Left lung (tissue), 10 donors: Measurements from ENCODE around the gene ST6GAL1. TPM values are rescaled to one million over a fixed set of nuclear protein-coding genes. Genes with fewer than 3 reads are reported as not detected.

ENCODE experiments used
- ATAC-seq: fragments of 200-7000 bp; cut with Tn5 transposase; one replicate; pipeline ENCODE4 v1.9.1; 2020; ENCODE audit warnings: moderate library complexity
- DNase-seq, 4 donors: peaks; one replicate each; pipeline ENCODE4 v3.0.0-alpha.2; 2013 to 2020
- H3K27ac ChIP-seq, 2 donors: fragments of 200-600 bp; sonication (generic) in 1 of 2; one replicate each; pipeline versions ENCODE4 v1.5.0 to v1.8.0; 2020 to 2021
- H3K27me3 ChIP-seq, 2 donors: fragments of 200-600 bp; sonication (generic) in 1 of 2; one replicate each; pipeline versions ENCODE4 v1.5.0 to v1.8.0; 2020 to 2021
- H3K36me3 ChIP-seq, 2 donors: fragments of 200-600 bp; sonication (generic) in 1 of 2; one replicate each; pipeline versions ENCODE4 v1.5.0 to v1.8.0; 2020 to 2021
- H3K4me1 ChIP-seq, 2 donors: fragments of 200-600 bp; one replicate each; pipeline ENCODE4 v1.8.0; 2021
- H3K4me3 ChIP-seq, 2 donors: fragments of 200-600 bp; sonication (generic) in 1 of 2; one replicate each; pipeline versions ENCODE4 v1.5.0 to v1.8.0; 2020 to 2021; ENCODE audit warnings: mild to moderate bottlenecking in 1 of 2
- H3K9me3 ChIP-seq, 2 donors: fragments of 200-600 bp; sonication (generic) in 1 of 2; one replicate each; pipeline versions ENCODE4 v1.5.0 to v1.8.0; 2020 to 2021
- CTCF ChIP-seq, 2 donors: fragments of 200-600 bp; sonication (generic) in 1 of 2; IDR thresholded peaks; one replicate each; pipeline versions ENCODE4 v1.5.0 to v1.8.0; 2021; ENCODE audit warnings: antibody characterized with exemption in 2 of 2
- intact Hi-C, 2 donors: fragments of 100-400 bp; cut with DNase I; formaldehyde crosslinking; loops; one replicate each; pipeline versions ENCODE4 v1.11.2 to v1.14.2; 2022
- polyA plus RNA-seq, 6 donors: library from polyadenylated mRNA; unstranded; fragments of 120-200 nt; gene quantifications; one replicate each; pipeline ENCODE4 v1.2.1, GENCODE V29; 2013; ENCODE audit not compliant: insufficient read length in 6 of 6
- total RNA-seq, 2 donors: library from RNA; stranded (reverse); fragmentation: NEBNext Ultra II Directional; extraction: Animal tissue kit (Norgen Biotek cat#: 25700); gene quantifications; one replicate each; pipeline ENCODE4 v1.2.1, GENCODE V29; 2021
- donor health status: DM: no; HTN: yes; CAD: no.
- donor health status: DM: no; HTN: no; CAD: no.

Gene ST6GAL1
- total and polyA plus RNA-seq, 8 donors: 45.5 to 132 (median 56.2) TPM

GRCh38 chr3:186962445-186962844 lies 32.1 kb downstream of the ST6GAL1 start:
- ATAC-seq (no peak), DNase-seq (no peak)
- Histone ChIP-seq H3K27ac (no peak overlapping the region), H3K36me3 (peaks cover 0 to 36% of the 10 kb centered on the region in 2 donors), H3K9me3 (no peaks in the 10 kb centered on the region), H3K4me3 (no peak overlapping the region), H3K4me1 (peaks cover 0 to 16% of the 10 kb centered on the region in 2 donors), H3K27me3 (no peaks in the 10 kb centered on the region)
- no peak for TF ChIP-seq CTCF (IDR thresholded peaks at IDR 0.05)
- intact Hi-C loops: no loop called here

GRCh38 chr3:186963636-186964035 lies 33.3 kb downstream of the ST6GAL1 start:
- no peak for DNase-seq
- H3K27ac ChIP-seq: no peak overlapping the region
- H3K4me3 ChIP-seq: no peak overlapping the region

GRCh38 chr3:186964071-186964470 lies 33.7 kb downstream of the ST6GAL1 start:
- no peak for ATAC-seq
- Histone ChIP-seq H3K4me3 (no peak overlapping the region), H3K36me3 (peaks cover 0 to 39% of the 10 kb centered on the region in 2 donors), H3K9me3 (no peaks in the 10 kb centered on the region), H3K4me1 (peaks cover 0 to 25% of the 10 kb centered on the region in 2 donors), H3K27me3 (no peaks in the 10 kb centered on the region), H3K27ac (no peak overlapping the region)
- TF ChIP-seq CTCF (IDR thresholded peaks at IDR 0.05): no peak
- no peak for DNase-seq
- intact Hi-C loops: no loop called here

More at GRCh38 chr3:186963636-186964035, 33.3 kb downstream of the ST6GAL1 start:
- ATAC-seq: no peak
- Histone ChIP-seq H3K9me3 (no peaks in the 10 kb centered on the region), H3K4me1 (peaks cover 0 to 25% of the 10 kb centered on the region in 2 donors), H3K27me3 (no peaks in the 10 kb centered on the region), H3K36me3 (peaks cover 0 to 39% of the 10 kb centered on the region in 2 donors)
- intact Hi-C loops: no loop called here
- TF ChIP-seq CTCF (IDR thresholded peaks at IDR 0.05): no peak

- ATAC-seq (no peak), DNase-seq (no peak)
- Histone ChIP-seq H3K9me3 (no peaks in the 10 kb centered on the region), H3K36me3 (peaks cover 0 to 39% of the 10 kb centered on the region in 2 donors), H3K4me1 (peaks cover 0 to 29% of the 10 kb centered on the region in 2 donors), H3K27ac (no peak overlapping the region), H3K27me3 (no peaks in the 10 kb centered on the region), H3K4me3 (no peak overlapping the region)
- TF ChIP-seq CTCF (IDR thresholded peaks at IDR 0.05): no peak
- intact Hi-C loops: no loop called here
These were observed 34.3 kb downstream of the ST6GAL1 start for GRCh38 chr3:186964616-186965015.

GRCh38 chr3:186965141-186965879 lies 35.0 kb downstream of the ST6GAL1 start:
- no peak for ATAC-seq
- H3K4me1 ChIP-seq: peaks cover 0 to 33% of the 10 kb centered on the region in 2 donors
- H3K4me3 ChIP-seq: no peak overlapping the region
- TF ChIP-seq CTCF (IDR thresholded peaks at IDR 0.05): no peak
- H3K27ac ChIP-seq: peak overlapping the region in 1 of 2 donors; percentile 45
- intact Hi-C loops: no loop called here
- no peaks in the 10 kb centered on the region for H3K9me3 ChIP-seq
- H3K36me3 ChIP-seq: peaks cover 0 to 39% of the 10 kb centered on the region in 2 donors
- H3K27me3 ChIP-seq: no peaks in the 10 kb centered on the region
- no peak for DNase-seq
